DND-41 (cell line): ENCODE data around the gene IRF1.

Experiments
- ATAC-seq: fragments of 200-7000 bp; cut with Tn5 transposase; 3 replicates; pipeline ENCODE4 v1.9.1; 2021; ENCODE audit warnings: low read depth; ENCODE audit not compliant: insufficient read depth
- DNase-seq: peaks from one replicate; pipeline ENCODE4 v3.0.0-alpha.2; 2020
- H2AFZ ChIP-seq: 2 replicates; pipeline ENCODE4 v1.6.0; 2012; ENCODE audit warnings: low read depth, low read length
- H3K27ac ChIP-seq: 2 replicates; pipeline ENCODE4 v1.5.1; 2012; ENCODE audit warnings: low read length, inconsistent platforms
- H3K27me3 ChIP-seq: fragments of 200-600 bp; sonication (generic); 2 replicates; pipeline ENCODE4 v1.6.0; 2012; ENCODE audit warnings: low read length, mild to moderate bottlenecking, inconsistent platforms; ENCODE audit not compliant: insufficient read depth, poor library complexity
- H3K36me3 ChIP-seq: 2 replicates; pipeline ENCODE4 v1.5.1; 2012; ENCODE audit warnings: low read length, inconsistent platforms; ENCODE audit not compliant: insufficient read depth
- H3K4me1 ChIP-seq: 2 replicates; pipeline ENCODE4 v1.5.1; 2012; ENCODE audit warnings: mild to moderate bottlenecking, low read length; ENCODE audit not compliant: insufficient read depth
- H3K4me2 ChIP-seq: 2 replicates; pipeline ENCODE4 v1.6.0; 2012; ENCODE audit warnings: mild to moderate bottlenecking, moderate library complexity, low read length, inconsistent platforms; ENCODE audit not compliant: insufficient read depth
- H3K4me3 ChIP-seq, 2 experiments: fragments of 200-600 bp in 1 of 2; shearing (Covaris generic) in 1 of 2; 2 replicates each; pipeline ENCODE4 v1.5.1; 2012 to 2016; ENCODE audit warnings: inconsistent platforms in 2 of 2, low read length in 2 of 2, mild to moderate bottlenecking in 2 of 2, low read depth in 1 of 2, moderate library complexity in 1 of 2
- H3K79me2 ChIP-seq: 2 replicates; pipeline ENCODE4 v1.6.0; 2012; ENCODE audit warnings: low read length, inconsistent platforms; ENCODE audit not compliant: insufficient read depth
- H3K9ac ChIP-seq: 2 replicates; pipeline ENCODE4 v1.6.0; 2012; ENCODE audit warnings: low read depth, mild to moderate bottlenecking, inconsistent platforms, low read length, moderate library complexity
- H3K9me3 ChIP-seq: 2 replicates; pipeline ENCODE4 v1.5.1; 2012; ENCODE audit warnings: low read length, moderate library complexity, mild to moderate bottlenecking, inconsistent platforms; ENCODE audit not compliant: insufficient read depth, severe bottlenecking
- H4K20me1 ChIP-seq: 2 replicates; pipeline ENCODE4 v1.6.0; 2012; ENCODE audit warnings: low read length; ENCODE audit not compliant: insufficient read depth
- EZH2 ChIP-seq: IDR thresholded peaks from 3 replicates; pipeline ENCODE4 v1.6.1; 2012; ENCODE audit warnings: borderline replicate concordance, low read depth, mild to moderate bottlenecking, moderate library complexity, low read length, inconsistent platforms; ENCODE audit not compliant: severe bottlenecking
- TF ChIP-seq, protein P1 (sequence below): IDR thresholded peaks from 2 replicates; pipeline ENCODE4 v1.5.1; 2012; ENCODE audit warnings: borderline replicate concordance, low read length, moderate library complexity, mild to moderate bottlenecking; ENCODE audit not compliant: poor library complexity, severe bottlenecking; ENCODE audit errors: extremely low read depth

IRF1 gene

DNA sequence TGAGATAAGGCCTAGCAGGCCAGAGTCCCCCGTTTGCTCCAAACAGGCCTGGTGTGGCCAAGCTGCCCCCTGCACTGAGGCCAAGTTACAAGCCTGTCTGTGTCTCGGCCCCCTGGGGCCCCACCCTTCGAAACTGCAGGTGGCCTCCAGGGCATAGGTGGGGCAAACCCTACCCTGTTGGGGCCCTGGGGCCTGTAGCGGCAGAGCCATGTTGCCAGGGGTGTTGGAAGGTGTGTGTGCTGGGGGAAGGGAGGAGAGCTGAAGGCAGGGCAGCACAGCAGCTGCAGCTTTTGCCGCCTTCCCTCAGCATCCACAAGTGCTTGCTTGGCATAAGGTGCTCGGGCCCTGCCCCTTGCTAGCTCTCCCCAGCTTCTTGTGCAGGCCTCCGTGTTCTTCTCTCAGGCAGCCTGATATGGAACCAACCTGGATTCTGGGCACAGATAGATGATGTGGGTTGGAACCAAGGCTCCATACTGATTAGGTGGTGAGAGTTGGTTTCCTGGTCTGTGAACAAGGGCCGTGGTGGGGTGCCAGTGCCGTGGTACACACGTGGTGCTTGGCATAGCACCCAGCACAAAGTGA, 12.7 kb downstream of the IRF1 start:
- Histone ChIP-seq H2AFZ (no peak overlapping the region), H3K9ac (no peak overlapping the region; the same call in 1 of the 2 replicates), H3K4me2 (no peak overlapping the region), H3K27me3 (no peaks in the 10 kb centered on the region), H3K79me2 (peaks cover 75% of the 10 kb centered on the region), H3K36me3 (peaks cover 56% of the 10 kb centered on the region), H3K4me1 (peaks cover 10% of the 10 kb centered on the region; the same call in 1 of the 2 replicates), H3K4me3 (no peak overlapping the region), H4K20me1 (peaks cover 11% of the 10 kb centered on the region), H3K27ac (peak overlapping the region; percentile 71), H3K9me3 (no peaks in the 10 kb centered on the region)
- TF ChIP-seq, protein P1, sequence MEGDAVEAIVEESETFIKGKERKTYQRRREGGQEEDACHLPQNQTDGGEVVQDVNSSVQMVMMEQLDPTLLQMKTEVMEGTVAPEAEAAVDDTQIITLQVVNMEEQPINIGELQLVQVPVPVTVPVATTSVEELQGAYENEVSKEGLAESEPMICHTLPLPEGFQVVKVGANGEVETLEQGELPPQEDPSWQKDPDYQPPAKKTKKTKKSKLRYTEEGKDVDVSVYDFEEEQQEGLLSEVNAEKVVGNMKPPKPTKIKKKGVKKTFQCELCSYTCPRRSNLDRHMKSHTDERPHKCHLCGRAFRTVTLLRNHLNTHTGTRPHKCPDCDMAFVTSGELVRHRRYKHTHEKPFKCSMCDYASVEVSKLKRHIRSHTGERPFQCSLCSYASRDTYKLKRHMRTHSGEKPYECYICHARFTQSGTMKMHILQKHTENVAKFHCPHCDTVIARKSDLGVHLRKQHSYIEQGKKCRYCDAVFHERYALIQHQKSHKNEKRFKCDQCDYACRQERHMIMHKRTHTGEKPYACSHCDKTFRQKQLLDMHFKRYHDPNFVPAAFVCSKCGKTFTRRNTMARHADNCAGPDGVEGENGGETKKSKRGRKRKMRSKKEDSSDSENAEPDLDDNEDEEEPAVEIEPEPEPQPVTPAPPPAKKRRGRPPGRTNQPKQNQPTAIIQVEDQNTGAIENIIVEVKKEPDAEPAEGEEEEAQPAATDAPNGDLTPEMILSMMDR, result no peak
- no peak for TF ChIP-seq EZH2
- ATAC-seq (peak; percentile 8), DNase-seq (peak; percentile 44)

DNA sequence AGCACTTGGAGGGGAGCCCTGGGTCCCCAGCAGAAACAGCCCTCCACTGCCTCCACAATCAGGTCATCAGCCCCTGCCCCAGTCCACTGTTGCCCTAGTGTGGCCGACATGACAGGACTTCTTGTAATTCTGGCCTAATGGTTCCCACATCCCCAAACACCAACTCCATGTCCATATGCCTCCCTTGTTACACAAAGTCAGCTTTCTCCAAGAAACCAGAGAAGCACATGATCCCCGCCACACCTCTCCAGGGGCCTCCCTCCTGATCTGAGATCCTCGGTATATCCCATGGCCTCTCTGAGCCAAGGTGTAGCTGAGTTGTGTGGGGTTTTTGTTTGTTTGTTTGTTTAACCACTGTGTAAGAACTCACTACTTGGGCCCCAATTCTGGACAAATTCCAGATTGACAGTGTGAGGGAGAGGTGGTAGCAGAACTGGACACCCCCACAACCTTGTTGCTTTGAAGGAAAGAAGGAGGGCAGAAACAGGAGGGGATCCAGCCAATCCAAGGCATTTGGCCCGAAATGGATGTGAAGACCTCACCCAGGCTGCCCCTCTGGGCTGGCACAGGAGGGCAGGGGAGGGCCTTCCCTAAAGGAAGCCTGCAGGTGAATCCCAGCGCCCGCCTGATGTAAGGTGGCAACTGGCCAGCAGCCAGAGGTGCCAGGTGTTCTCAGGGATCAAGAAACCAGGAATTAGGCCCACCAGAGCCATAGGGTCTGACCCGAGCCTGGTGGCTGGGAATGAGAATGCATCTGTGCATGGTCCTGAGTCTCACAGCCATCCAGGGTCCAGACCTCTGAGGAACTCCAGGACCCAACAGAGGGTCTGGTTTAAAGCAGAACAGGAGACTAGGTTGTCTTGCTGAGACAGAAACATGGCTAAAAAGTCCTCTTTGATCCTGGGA, 13.4 kb downstream of the IRF1 start:
- no peaks in the 10 kb centered on the region for H3K9me3 ChIP-seq
- no peak overlapping the region for H2AFZ ChIP-seq
- H3K36me3 ChIP-seq, result peaks cover 57% of the 10 kb centered on the region
- H3K27me3 ChIP-seq, result no peaks in the 10 kb centered on the region
- ATAC-seq, result no peak
- H3K79me2 ChIP-seq, result peaks cover 80% of the 10 kb centered on the region
- H3K4me1 ChIP-seq, result peaks cover 15% of the 10 kb centered on the region
- peaks cover 11% of the 10 kb centered on the region for H4K20me1 ChIP-seq
- no peak for DNase-seq
- peak overlapping the region; percentile 71 for H3K27ac ChIP-seq
- TF ChIP-seq, protein P1, result no peak
- no peak for TF ChIP-seq EZH2
- H3K4me3 ChIP-seq, result no peak overlapping the region
- no peak overlapping the region for H3K4me2 ChIP-seq
- H3K9ac ChIP-seq, result no peak overlapping the region; the same call in 1 of the 2 replicates

GRCh38 chr5:132475987-132476875, 14.3 kb downstream of the IRF1 start:
- DNase-seq (no peak), ATAC-seq (no peak)
- Histone ChIP-seq H3K79me2 (peaks cover 89% of the 10 kb centered on the region), H3K4me1 (peaks cover 24% of the 10 kb centered on the region), H2AFZ (no peak overlapping the region), H3K27ac (peak overlapping the region; percentile 71), H3K36me3 (peaks cover 60% of the 10 kb centered on the region), H4K20me1 (peaks cover 10% of the 10 kb centered on the region), H3K9ac (no peak overlapping the region), H3K9me3 (no peaks in the 10 kb centered on the region), H3K4me3 (no peak overlapping the region), H3K4me2 (no peak overlapping the region), H3K27me3 (no peaks in the 10 kb centered on the region)
- TF ChIP-seq EZH2, result no peak
- TF ChIP-seq, protein P1, result no peak
